Measurements from ENCODE around the gene CMTM5. TPM values are rescaled to one million over a fixed set of nuclear protein-coding genes. Genes with fewer than 3 reads are reported as not detected.

CMTM5 gene
- total RNA-seq, 1 experiment from 2014 or later, result 0.24 TPM

GRCh38 chr14:23359722-23360447 lies 17.0 kb upstream of the CMTM5 start:
- ChIA-PET POLR2A (interaction anchor here (1.0 to 1.2 kb wide), 3 partner anchors 7 to 38 kb away, joined by 3 to 8 read pairs (median 5); partner anchors contain the start of genes PABPN1 and SLC22A17), CTCF (interaction anchor here (0.6 to 9.1 kb wide), 39 partner anchors 8 to 288 kb away, joined by 3 to 95 read pairs (median 4); partner anchors contain the start of genes BCL2L2, CMTM5, PABPN1 and PPP1R3E)
- Mint-ChIP-seq H3K36me3 (peaks cover 17% of the 10 kb centered on the region), H3K27me3 (ENCODE audit: low read depth) (peaks cover 7% of the 10 kb centered on the region), H3K4me1 (peaks cover 22% of the 10 kb centered on the region), H3K4me3 (no peak overlapping the region), H3K9me3 (no peaks in the 10 kb centered on the region), H3K27ac (no peak overlapping the region)
- no peak for DNase-seq (ENCODE audit: low spot score)
- no peak for TF ChIP-seq MYBL2 (CRISPR knock-in tag; IDR thresholded peaks at IDR 0.05)
- TF ChIP-seq HMGXB4 (CRISPR knock-in tag; IDR thresholded peaks at IDR 0.05), result no peak
- no peak for TF ChIP-seq RELA (CRISPR knock-in tag; IDR thresholded peaks at IDR 0.05; ENCODE audit: borderline replicate concordance)
- TF ChIP-seq ATF1 (CRISPR knock-in tag; IDR thresholded peaks at IDR 0.05), result no peak
- TF ChIP-seq E2F4 (CRISPR knock-in tag; IDR thresholded peaks at IDR 0.05; ENCODE audit: borderline replicate concordance, low read depth), result no peak
- no peak for TF ChIP-seq ZSCAN18 (CRISPR knock-in tag; IDR thresholded peaks at IDR 0.05)
- no peak for TF ChIP-seq GRHL2 (CRISPR knock-in tag; IDR thresholded peaks at IDR 0.05; ENCODE audit: insufficient replicate concordance, severe bottlenecking)
- no peak for TF ChIP-seq FOXP4 (CRISPR knock-in tag; IDR thresholded peaks at IDR 0.05)
- no peak for TF ChIP-seq IRF2 (CRISPR knock-in tag; IDR thresholded peaks at IDR 0.05; ENCODE audit: borderline replicate concordance, low read depth)
- no peak for TF ChIP-seq MAX (CRISPR knock-in tag; IDR thresholded peaks at IDR 0.05)
- no peak for TF ChIP-seq PREB (CRISPR knock-in tag; IDR thresholded peaks at IDR 0.05; ENCODE audit: borderline replicate concordance)
- no peak for TF ChIP-seq GTF2I (CRISPR knock-in tag; conservative IDR thresholded peaks at IDR 0.05)
- no peak for TF ChIP-seq E2F1 (CRISPR knock-in tag; IDR thresholded peaks at IDR 0.05)
- no peak for TF ChIP-seq ZNF512 (CRISPR knock-in tag; IDR thresholded peaks at IDR 0.05; ENCODE audit: borderline replicate concordance)
- no peak for TF ChIP-seq TEAD4 (CRISPR knock-in tag; IDR thresholded peaks at IDR 0.05)
- ATAC-seq, result no peak

Measured in WTC11 (cell line).